GM11168 (cell line): Measurements from ENCODE around the gene WSCD2.

ENCODE experiments used
- in situ Hi-C: fragments of 300-500 bp; cut with MboI; formaldehyde crosslinking; loops from one replicate; pipeline ENCODE4 v1.12.0; 2022; ENCODE audit warnings: low sequenced_read_pairs; ENCODE audit not compliant: unreplicated experiment

The WSCD2 gene

DNA sequence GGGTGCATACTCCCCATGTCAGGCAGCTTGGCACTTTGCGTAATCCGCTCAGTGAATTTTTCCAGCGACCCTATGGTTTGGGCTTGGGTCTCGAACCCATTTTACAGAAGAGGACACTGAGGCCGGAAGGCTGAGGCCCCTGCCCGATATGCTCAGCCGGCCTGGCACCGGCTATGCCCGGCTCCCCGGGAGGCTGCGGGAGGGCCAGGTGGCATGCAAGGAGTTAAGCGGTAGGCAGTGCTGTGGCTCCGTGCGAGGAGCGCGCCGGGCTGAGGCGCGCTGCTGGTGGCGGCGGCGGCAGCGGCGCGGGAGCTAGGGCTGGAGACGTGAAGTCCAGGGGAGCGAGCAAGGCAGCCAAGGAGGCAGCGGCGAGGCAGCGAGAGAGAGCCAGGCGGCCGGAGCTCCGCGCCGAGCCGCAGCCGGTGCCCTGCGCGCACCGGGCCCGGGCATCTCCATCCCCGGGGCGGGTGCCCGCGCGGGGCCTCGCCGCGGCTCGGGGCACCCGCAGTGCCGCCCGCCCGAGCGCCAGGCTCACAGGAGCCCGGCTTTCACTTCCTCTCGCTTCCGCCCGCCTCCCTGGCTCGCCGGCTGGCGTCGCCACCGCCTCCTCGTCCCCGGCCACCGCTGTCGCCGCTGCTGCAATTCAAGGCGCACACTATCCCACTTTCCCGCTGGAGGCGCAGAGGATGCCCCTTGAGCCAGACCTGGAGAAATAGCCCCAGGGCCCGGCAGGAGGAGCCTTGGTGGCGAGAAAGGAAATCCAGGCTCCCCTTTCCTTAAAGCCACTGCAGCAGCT lies at the start of gene WSCD2:
Gene WSCD2, plus strand, starts transcription at position 272 of the 796 bp plus-strand sequence. CDS start 66,545 bp downstream, outside the sequence.
- in situ Hi-C loops: no loop called here

DNA sequence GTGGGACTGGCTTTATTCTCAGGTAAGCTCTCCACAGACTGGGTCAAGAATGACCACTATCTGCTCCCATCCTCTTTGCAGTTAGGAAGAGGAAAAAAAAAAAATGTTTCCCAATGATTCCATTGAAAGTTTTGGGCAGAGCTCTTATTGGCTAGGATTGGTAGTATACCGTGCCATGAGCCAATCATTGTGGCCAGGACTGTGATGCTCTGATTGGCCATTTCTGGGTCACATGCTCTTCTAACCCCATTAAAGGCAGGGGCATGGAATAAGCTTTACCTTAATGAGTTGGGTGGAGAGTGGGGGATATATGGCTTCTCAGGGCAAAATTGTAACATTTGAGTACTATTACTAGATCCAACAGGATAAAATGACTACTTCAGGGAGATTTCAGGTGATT lies 49.4 kb upstream of the WSCD2 start:
- in situ Hi-C loops: no loop called here

DNA sequence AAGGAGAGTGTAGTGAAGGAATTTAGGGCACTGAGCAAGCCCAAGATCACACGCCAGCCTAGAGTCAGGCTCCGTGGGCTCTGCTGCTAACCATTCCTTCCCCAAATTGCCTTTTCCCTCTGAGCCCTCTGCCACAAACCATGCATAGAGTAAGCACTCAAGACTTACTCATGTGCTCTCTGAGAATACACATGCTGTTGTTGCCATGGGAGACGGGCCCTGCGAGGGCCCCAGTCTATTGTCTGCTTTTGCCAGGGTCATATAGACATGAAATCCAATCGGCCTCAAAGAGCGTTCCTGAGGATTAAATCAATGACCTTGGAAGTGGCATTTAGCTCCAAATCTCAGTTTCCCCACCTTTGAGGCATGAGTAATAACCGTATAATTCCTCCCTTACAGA lies 48.7 kb upstream of the WSCD2 start:
- in situ Hi-C loops: no loop called here

DNA sequence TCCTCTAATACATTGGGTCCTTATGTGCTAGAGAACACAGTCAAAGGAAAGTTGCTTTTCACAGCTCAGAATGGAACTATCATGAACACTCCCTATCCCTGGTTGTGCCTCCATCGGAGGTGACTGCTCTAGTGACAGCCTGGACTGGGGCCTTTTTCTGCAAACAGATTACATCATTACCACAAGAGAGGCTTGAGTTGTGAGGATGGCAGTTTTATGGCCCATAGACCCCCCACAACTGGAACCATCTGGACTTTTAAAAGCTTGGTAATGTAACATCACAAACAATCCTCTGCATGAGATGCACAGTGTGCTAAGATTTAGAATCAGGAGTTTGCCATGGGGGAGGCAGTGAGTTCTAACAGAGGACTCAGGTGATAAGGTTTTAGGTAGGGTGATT lies 46.6 kb upstream of the WSCD2 start:
- in situ Hi-C loops: no loop called here

DNA sequence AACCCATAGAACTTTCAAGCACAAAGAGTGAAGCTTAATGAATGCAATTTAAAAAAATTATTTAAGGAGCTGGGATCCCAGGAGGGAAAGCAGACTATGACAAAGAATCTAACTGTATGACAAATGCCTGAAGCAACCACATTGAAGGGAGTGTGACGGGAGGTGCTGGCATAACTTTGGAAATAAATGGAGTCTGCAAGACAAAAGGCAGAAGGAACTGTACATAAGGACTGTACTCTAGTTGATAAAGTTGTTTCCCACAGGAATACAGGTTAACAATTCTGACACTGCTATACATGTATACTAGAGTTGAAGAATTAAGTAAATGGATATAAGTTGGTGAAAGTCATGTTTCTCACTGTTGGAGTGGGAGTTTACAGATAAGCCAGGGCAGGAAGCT lies 41.2 kb upstream of the WSCD2 start:
- in situ Hi-C loops: no loop called here

DNA sequence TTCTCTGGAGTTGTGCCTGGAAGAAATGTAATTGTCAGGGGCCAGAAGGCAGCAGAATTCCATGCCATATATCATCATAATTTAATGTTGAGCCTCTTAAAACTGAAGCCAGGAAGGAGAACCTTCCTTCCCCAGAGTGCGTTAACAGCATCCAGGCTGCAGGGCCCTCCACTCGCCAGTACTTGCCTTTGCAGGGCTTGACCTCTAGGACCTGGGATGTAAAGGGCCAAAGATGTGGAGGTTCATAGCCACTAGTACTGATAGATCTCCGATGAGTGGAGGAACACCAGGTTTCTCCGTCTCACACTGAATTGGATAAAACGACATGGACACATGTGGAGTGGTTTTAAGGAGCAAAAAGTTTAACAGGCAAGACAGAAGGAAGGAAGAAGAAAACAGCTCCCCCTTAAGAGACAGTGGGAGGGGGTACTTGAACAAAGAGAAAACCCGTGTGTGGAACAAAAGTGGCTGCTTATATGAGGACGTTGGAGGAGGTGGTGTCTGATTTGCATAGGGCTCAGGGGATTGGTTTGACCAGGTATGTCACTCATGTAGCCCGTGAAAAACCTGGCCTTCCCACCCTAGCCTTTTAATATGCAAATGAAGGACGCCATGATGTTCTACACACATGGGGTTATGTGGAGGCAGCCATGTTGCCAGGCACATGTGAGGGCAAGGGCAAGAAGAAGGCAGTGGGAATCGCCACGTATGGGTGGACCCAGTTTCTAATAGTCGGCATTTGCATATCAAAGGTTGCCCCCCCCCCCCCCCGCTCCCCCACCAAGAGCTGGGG lies 38.8 kb upstream of the WSCD2 start:
- in situ Hi-C loops: no loop called here

DNA sequence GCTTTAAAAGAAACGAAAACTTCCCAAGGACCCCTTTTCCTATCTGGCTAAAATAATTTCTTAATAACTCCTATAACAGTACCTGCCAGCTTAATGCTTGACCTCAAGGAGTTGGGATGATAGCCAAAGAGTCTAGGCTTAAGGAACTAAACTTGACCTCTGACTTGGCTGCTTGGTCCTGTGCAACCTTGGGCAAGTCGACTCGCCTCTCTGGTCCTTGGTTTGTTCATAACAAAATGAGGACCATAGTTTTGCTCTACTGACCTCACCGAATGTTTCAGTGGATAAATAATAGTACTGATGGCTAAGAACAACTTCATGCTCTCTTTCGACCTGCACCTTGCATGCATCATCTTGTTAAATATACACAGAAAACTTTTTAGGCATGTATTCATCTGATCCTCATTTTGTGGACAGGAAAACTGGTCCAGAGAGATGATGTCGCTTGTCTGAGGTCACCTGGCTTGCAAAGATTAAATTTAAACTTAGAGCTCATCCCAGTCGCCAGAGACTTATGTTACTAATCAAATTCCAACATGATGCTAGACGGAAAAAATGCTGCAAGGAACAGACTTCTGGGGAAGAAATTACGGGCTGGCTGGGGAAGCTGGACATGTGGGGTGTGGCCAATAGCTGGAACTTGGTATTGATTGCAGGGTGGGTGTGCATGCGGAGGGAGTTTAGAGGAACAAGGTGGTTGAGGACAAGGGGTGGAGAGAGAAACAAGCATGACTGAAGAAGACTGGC lies 38.0 kb upstream of the WSCD2 start:
- in situ Hi-C loops: no loop called here

DNA sequence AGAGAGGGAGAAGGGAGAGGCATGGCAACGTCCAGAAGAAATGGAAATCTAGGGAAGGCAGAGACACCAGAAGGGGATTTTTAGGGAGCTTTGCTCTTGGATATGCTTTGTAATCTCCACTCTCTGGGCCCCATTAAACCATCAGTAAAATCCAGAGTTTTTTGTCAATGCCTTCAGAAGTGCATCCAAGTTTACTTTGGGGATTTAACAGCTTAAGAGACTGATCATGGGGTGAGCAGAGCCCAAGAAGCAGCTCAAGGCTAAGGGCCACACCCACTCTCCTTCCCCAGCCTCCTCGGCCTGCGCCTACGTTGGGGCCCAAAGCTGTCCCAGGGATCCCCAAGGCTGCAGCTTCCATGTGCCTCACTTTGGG lies 37.4 kb upstream of the WSCD2 start:
- in situ Hi-C loops: no loop called here

DNA sequence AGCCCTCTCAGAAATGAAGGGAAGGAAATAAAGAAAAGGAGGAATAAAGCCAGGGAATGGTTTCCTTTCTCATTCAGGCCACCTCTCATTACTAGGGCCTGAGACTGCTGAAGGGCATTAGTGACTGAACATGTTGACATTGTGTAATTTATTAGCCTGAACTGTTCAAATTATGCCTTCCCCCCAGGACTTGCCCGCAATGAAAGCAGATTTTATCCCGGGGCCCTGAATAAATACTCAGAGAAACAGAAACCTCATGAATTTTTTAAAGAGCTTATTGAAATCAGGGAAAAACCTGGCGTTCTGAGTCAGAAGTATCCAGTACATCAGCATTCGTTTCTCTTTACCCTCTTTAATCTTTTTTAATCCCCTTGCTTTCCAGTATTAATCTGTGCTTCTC lies 35.9 kb upstream of the WSCD2 start:
- in situ Hi-C loops: no loop called here

DNA sequence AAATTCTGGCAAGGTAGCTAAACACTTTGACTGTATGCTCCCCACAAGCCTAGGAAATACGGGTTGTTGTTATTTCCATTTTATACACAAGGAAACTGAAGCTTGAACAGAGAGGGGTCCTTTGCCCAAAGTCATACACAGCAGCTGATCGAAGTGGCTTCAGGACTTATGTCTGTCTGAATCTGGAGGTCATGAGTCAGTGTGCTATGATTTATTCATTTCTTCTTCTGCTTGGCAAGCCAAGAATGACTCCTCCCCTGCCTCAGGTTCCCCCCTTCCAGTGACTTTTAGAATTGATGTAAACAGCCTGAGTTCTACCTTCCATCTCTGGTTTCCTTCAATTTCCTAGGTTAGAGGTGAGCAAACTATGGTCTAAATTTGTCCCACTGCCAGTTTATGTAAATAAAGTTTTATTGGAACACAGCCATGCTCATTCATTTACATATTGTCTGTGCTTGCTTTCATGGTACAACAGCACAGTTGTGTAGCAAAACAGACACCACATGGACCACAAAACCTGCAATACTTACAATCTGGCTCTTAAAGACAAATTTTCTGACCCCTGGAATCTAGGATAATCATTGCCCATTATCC lies 34.9 kb upstream of the WSCD2 start:
- in situ Hi-C loops: no loop called here

DNA sequence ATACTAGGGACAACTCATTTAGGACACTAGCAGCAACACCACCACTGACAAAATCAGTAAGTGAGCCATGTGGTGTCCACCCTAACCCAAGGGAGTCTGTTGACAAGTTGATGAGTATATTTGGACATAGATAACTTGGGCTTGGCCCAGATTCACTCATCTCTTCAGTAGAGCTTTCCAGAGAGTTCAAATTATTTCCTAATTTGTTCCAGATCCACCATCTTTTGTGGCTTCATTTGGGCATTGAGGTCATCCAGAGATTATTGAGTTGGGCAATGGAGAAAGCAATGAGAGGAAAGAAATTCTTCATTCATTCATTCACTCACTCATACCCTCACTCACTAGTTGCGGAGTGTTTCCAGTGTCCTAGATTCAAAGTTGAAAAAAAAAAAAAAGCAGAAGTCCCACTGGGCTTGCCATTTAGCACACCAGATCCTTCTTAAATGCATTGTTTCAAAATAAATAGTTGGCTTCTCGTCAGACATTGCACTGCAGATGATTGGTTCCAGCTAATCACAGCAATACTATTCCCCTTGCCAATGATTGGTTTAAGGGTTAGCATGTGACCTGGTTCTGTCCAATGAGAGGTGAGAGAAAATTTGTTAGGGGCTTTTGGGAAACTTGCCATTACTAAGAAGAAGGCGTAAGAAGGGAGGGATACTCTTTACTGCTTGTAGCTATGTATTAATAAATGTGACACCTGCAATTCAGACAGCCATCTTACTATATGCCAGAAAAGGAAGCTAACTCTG lies 31.8 kb upstream of the WSCD2 start:
- in situ Hi-C loops: no loop called here

DNA sequence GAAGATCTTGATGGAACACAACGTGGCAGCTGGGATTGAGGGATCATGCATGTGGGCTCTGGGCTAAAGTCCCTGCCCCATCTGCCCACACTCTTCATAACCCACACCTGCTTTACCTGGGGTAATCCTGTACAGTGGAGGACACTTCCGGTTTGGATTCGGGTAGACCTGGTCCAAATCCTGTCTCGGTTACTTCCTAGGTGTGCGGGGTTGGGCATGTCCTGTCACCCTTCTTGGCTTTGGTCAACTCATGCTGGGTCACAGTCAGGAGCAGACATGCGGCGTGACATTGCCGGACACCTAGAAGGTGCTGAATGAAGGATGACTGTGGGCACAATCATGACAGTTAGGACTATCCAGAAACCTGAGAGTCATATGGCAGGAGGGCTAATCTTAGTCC lies 30.7 kb upstream of the WSCD2 start:
- in situ Hi-C loops: no loop called here

DNA sequence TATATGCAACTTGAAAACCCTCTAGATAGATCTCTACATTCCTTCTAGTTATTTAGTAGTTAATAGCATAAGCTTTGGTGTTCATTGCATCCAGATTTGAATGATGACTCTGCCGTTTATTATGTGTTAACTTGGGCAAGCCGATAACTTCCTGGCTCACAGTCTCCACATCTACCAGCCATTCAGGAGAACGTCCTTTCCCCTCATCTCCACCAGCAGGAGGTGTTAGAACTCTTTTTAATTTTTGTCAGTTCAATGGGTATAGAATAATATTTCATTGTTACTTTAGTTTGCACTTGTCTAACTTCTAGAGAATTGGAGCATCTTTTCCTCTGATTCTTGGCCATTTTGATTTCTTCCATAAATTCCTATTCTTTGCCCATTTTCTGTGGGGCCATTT lies 30.0 kb upstream of the WSCD2 start:
- in situ Hi-C loops: no loop called here

DNA sequence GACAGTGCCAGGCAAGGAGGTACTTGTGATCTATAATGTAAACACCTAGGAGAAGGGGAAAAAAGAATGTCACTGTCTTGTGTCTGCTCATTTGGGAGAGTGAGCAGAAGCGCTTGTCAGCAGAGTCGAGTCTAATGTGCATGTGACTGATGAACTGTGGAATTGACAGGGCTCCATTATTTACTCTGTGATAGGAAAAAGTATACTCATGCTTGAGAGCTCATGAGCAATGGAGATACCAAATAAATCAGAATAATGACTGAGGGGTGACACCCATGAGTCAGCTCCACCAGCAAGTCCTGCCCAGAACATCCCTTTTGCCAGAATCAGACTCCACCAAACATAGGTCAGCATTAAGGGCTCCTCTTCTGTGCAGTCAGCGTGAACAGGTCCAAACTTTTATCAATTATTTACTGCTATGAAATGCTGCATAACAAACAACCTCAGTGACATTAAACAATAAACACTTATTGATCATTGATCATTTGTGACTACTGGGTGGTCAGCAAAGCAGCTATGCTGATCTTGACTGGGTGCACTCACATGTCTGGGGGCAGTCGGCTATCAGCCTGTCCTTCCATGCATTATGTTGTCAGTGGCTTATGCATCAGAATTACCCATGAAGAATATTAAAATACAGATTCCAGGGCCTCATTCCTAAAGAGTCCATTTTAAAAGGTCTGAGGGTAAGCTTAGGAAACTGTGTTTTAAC lies 29.2 kb upstream of the WSCD2 start:
- in situ Hi-C loops: no loop called here

DNA sequence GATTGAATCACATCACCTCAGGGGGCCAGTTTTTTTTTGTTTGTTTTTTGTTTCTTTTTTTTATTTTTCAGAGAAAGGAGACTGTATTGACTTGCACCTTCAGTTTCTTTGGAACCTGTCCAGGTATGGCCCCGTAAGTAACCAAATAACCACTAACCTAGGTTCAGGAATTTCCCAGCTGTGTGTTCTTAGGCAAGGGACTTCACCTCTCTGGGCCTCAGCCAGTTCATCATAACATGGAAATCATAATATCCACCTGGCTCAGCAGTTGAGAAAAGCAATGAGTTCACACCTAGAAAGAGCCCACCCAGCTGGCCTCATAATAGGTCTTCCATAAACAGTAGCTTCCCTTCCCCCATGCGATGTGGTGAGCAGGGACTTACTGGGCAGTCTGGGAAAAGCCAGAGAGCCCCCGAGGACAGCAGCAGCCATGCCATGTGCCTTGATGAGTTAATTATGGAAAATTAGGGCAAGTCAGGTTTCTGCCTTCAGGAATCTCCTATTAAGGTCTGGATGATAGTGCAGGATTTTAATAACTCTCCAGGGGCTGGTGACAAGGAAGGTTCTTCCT lies 27.4 kb upstream of the WSCD2 start:
- in situ Hi-C loops: no loop called here

DNA sequence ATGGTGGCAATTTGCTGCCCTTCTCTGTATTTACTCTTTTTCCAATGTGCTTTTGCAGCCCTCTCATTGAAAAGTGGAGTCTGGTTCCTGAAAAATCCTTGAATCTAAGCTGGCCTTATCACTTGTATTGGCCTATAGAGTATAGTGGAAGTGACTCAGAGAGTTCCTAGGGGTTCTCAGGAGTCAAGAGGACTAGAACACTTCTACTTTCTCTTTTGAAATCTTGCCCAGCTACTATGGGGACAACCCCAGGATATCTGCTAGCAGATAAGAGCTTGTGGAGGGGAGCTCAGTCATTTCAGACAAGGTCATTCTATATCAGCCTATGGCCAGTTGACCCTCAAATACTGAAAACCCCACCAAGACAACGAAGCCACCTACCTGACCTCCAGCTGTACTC lies 26.7 kb upstream of the WSCD2 start:
- in situ Hi-C loops: no loop called here

DNA sequence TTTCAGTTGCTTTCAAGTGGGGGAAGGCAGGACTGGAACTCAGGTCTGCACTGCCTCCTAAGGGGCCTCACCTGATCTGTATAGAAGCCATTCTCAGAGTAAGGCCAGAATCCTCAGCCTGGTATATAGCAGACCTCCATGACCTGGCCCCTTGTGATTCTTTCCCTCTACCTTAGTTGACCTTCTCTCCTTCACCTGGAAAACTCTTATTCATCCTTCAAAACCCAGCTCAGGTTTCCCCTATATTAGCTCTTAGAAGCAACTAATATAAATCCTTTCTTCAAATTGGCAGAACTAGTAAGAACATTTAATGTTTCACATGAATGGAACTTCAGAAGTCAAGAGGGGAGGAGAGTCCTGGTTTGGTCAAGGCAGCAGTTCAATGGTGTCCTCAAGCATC lies 26.0 kb upstream of the WSCD2 start:
- in situ Hi-C loops: no loop called here

DNA sequence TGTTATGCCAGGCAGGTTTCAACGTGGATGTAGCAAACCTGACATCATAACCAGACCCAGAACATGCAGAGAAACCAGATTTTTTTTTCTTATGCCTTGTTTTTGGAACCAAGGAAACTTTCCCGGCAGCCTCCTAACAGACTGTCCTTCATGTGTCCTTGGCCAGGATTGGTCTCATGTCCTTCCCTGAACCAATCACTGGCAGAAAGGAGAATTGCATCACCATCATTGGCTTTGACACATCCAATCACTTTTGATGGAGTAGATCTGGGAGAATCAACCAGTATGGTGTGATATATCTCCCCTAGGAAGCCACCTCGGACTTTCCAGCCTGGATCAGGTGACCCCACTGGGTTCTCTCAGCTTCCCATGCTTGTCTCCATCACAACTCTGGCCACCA lies 25.6 kb upstream of the WSCD2 start:
- in situ Hi-C loops: no loop called here

DNA sequence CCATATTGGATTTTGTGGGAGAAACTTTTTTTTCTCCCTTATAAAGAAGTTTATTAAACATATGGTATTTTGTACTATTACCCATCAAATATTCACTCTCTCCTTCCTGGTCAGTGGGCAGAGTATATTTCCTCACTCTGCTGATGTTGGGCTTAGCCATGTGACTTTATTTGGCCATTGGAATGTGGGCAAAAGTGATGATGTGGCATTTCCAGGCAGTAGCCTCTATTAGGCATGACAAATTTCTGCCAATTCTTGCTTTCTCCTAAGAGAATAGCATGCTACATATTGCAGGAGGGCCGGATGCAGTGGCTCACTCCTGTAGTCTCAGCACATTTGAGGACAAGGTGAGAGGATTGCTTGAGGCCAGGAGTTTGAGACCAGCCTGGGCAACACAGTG lies 24.4 kb upstream of the WSCD2 start:
- in situ Hi-C loops: no loop called here
